GM20000 (cell line): ENCODE measurements around the gene MAD1L1.

Experiments used
- DNase-seq: peaks from one replicate; pipeline ENCODE4 v3.0.0; 2012; ENCODE audit warnings: low spot score
- CTCF ChIP-seq: IDR thresholded peaks from 2 replicates; pipeline ENCODE4 v1.5.1; 2012; ENCODE audit warnings: mild to moderate bottlenecking, control low read depth; ENCODE audit errors: extremely low read depth, missing control alignments

The MAD1L1 gene

GRCh38 chr7:2100278-2101208 lies 132.2 kb downstream of the MAD1L1 start:
- DNase-seq = peak; percentile 80
- peak; percentile 22 for TF ChIP-seq CTCF

GRCh38 chr7:2099048-2099957 lies 133.4 kb downstream of the MAD1L1 start:
- DNase-seq = peak; percentile 58
- TF ChIP-seq CTCF = no peak

GRCh38 chr7:2098496-2098895 lies 134.2 kb downstream of the MAD1L1 start:
- TF ChIP-seq CTCF = no peak
- no peak for DNase-seq

GRCh38 chr7:2098056-2098455 lies 134.7 kb downstream of the MAD1L1 start:
- DNase-seq = no peak
- TF ChIP-seq CTCF = no peak

- DNase-seq = no peak
- no peak for TF ChIP-seq CTCF
Observed at GRCh38 chr7:2097492-2097891, 135.3 kb downstream of the MAD1L1 start.

- DNase-seq = no peak
- no peak for TF ChIP-seq CTCF
Observed at GRCh38 chr7:2096692-2097387, 135.9 kb downstream of the MAD1L1 start.
